Measurements from ENCODE around the gene ZMYM2. TPM values are rescaled to one million over a fixed set of nuclear protein-coding genes. Genes with fewer than 3 reads are reported as not detected.

Gene ZMYM2
- total RNA-seq, 1 experiment from 2014 or later = 159 TPM

GRCh38 chr13:20001366-20002190 lies 43.1 kb downstream of the ZMYM2 start (continued):
- TF ChIP-seq STAT6 (CRISPR knock-in tag; conservative IDR thresholded peaks at IDR 0.05; ENCODE audit: low read depth) = no peak
- no peak for TF ChIP-seq ZBTB21 (CRISPR knock-in tag; IDR thresholded peaks at IDR 0.05; ENCODE audit: borderline replicate concordance)

- CTCF ChIA-PET = interaction anchor here (1.6 kb wide), 1 partner anchor 18 kb away, joined by 5 read pairs; no protein-coding TSS in a partner anchor
- DNase-seq (ENCODE audit: low spot score) = no peak
- H3K4me3 Mint-ChIP-seq = no peak overlapping the region
- no peaks in the 10 kb centered on the region for H3K9me3 Mint-ChIP-seq
- H3K27ac Mint-ChIP-seq = peak overlapping the region; percentile 83; the same call in 1 of the 2 replicates
- H3K4me1 Mint-ChIP-seq = no peaks in the 10 kb centered on the region
- H3K27me3 Mint-ChIP-seq (ENCODE audit: low read depth) = no peaks in the 10 kb centered on the region
- POLR2A ChIA-PET = no interaction called here
- no peak for ATAC-seq
- no peak for TF ChIP-seq HMGA2 (CRISPR knock-in tag; IDR thresholded peaks at IDR 0.05)
- H3K36me3 Mint-ChIP-seq = peaks cover 37% of the 10 kb centered on the region
Measured at GRCh38 chr13:20002787-20003186, 44.3 kb downstream of the ZMYM2 start.

- Mint-ChIP-seq H3K9me3 (no peaks in the 10 kb centered on the region), H3K27ac (no peak overlapping the region), H3K27me3 (ENCODE audit: low read depth) (no peaks in the 10 kb centered on the region), H3K36me3 (peaks cover 66% of the 10 kb centered on the region), H3K4me3 (no peak overlapping the region), H3K4me1 (no peaks in the 10 kb centered on the region)
- DNase-seq (ENCODE audit: low spot score) = no peak
- CTCF ChIA-PET = no interaction called here
- TF ChIP-seq ZNF232 (CRISPR knock-in tag; IDR thresholded peaks at IDR 0.05) (no peak), ZNF121 (CRISPR knock-in tag; IDR thresholded peaks at IDR 0.05) (no peak), ZNF425 (CRISPR knock-in tag; conservative IDR thresholded peaks at IDR 0.05) (no peak), RELA (CRISPR knock-in tag; IDR thresholded peaks at IDR 0.05; ENCODE audit: borderline replicate concordance) (no peak), TEAD1 (CRISPR knock-in tag; IDR thresholded peaks at IDR 0.05) (no peak), ZBTB21 (CRISPR knock-in tag; IDR thresholded peaks at IDR 0.05; ENCODE audit: borderline replicate concordance) (no peak), ZNF263 (CRISPR knock-in tag; IDR thresholded peaks at IDR 0.05; ENCODE audit: low read depth) (no peak), ZNF512 (CRISPR knock-in tag; IDR thresholded peaks at IDR 0.05; ENCODE audit: borderline replicate concordance) (no peak), NR1H2 (CRISPR knock-in tag; IDR thresholded peaks at IDR 0.05) (no peak)
- POLR2A ChIA-PET = interaction anchor here (0.6 kb wide), 1 partner anchor 186 kb away, joined by 3 read pairs; no protein-coding TSS in a partner anchor
- no peak for ATAC-seq
Measured at GRCh38 chr13:20006206-20006605, 47.7 kb downstream of the ZMYM2 start.

GRCh38 chr13:20015763-20016162 lies 57.2 kb downstream of the ZMYM2 start:
- H3K4me1 Mint-ChIP-seq = peaks cover 35% of the 10 kb centered on the region
- peaks cover 57% of the 10 kb centered on the region for H3K36me3 Mint-ChIP-seq
- no peak overlapping the region for H3K4me3 Mint-ChIP-seq
- CTCF ChIA-PET = no interaction called here
- peaks cover 15% of the 10 kb centered on the region for H3K9me3 Mint-ChIP-seq
- no peak for DNase-seq (ENCODE audit: low spot score)
- no peak for ATAC-seq
- no peak overlapping the region for H3K27ac Mint-ChIP-seq
- H3K27me3 Mint-ChIP-seq (ENCODE audit: low read depth) = no peaks in the 10 kb centered on the region
- POLR2A ChIA-PET = no interaction called here
- TF ChIP-seq EMX1 (CRISPR knock-in tag; IDR thresholded peaks at IDR 0.05) (no peak), ZSCAN18 (CRISPR knock-in tag; IDR thresholded peaks at IDR 0.05) (no peak), ZBTB21 (CRISPR knock-in tag; IDR thresholded peaks at IDR 0.05; ENCODE audit: borderline replicate concordance) (no peak), HMGXB4 (CRISPR knock-in tag; IDR thresholded peaks at IDR 0.05) (no peak), FOXP4 (CRISPR knock-in tag; IDR thresholded peaks at IDR 0.05) (no peak), MXD4 (CRISPR knock-in tag; IDR thresholded peaks at IDR 0.05; ENCODE audit: borderline replicate concordance) (no peak), OVOL2 (CRISPR knock-in tag; IDR thresholded peaks at IDR 0.05; ENCODE audit: borderline replicate concordance) (no peak), ZNF232 (CRISPR knock-in tag; IDR thresholded peaks at IDR 0.05) (no peak), NR1H2 (CRISPR knock-in tag; IDR thresholded peaks at IDR 0.05) (no peak)
